A549 (cell line): ENCODE data around the gene OR2Y1. TPM values are rescaled to one million over a fixed set of nuclear protein-coding genes. Genes with fewer than 3 reads are reported as not detected.

Experiments used
- ATAC-seq, 2 experiments: fragments of 200-7000 bp in 1 of 2; fragments of >200 bp in 1 of 2; cut with Nextera tagmentation in 1 of 2; cut with Tn5 transposase in 1 of 2; 3 replicates each; pipeline versions ENCODE4 v1.8.0 to v1.9.1; 2018 to 2020; ENCODE audit warnings: mild to moderate bottlenecking in 1 of 2, moderate library complexity in 1 of 2
- CTCF ChIA-PET: fragments of 300-600 bp; sonication (Branson Sonifier 250); formaldehyde crosslinking; extraction: SDS; loops from one replicate; lab custom pipeline; 2021; ENCODE audit warnings: antibody characterized with exemption, inconsistent platforms; lab: Yijun Ruan, JAX
- POLR2A ChIA-PET: fragments of 350-600 bp; formaldehyde crosslinking; extraction: SDS; loops from one replicate; lab custom pipeline; 2021; ENCODE audit warnings: antibody characterized with exemption, inconsistent platforms; lab: Yijun Ruan, JAX
- DNase-seq, 2 experiments: peaks; one replicate each; pipeline versions ENCODE4 v3.0.0 to v3.0.0-alpha.2; 2011 to 2016; ENCODE audit warnings: low read depth in 1 of 2, low spot score in 1 of 2
- FAIRE-seq: peaks from 2 replicates; lab custom pipeline; 2011; peaks lifted over from hg19 to GRCh38; lab: Jason Lieb, UNC
- H3K27ac ChIP-seq, 2 experiments: fragments of >200 bp; sonication (Bioruptor Twin); formaldehyde crosslinking; 3 replicates each; pipeline ENCODE4 v1.5.1; 2016 to 2017
- H3K4me1 ChIP-seq: fragments of >200 bp; sonication (Bioruptor Twin); formaldehyde crosslinking; 3 replicates; pipeline ENCODE4 v1.6.1; 2016
- H3K4me2 ChIP-seq: fragments of >200 bp; sonication (Bioruptor Twin); formaldehyde crosslinking; 3 replicates; pipeline ENCODE4 v1.6.1; 2016
- H3K4me3 ChIP-seq: fragments of >200 bp; sonication (Bioruptor Twin); formaldehyde crosslinking; 3 replicates; pipeline ENCODE4 v1.5.1; 2016
- H3K9me3 ChIP-seq: fragments of >200 bp; sonication (Bioruptor Twin); formaldehyde crosslinking; 3 replicates; pipeline ENCODE4 v1.6.1; 2016
- CBX2 ChIP-seq: fragments of 200-600 bp; sonication (generic); IDR thresholded peaks from 2 replicates; pipeline ENCODE4 v1.6.1; 2016; ENCODE audit warnings: low read depth, mild to moderate bottlenecking, borderline replicate concordance
- CTCF ChIP-seq: fragments of >200 bp; sonication (Bioruptor Twin); formaldehyde crosslinking; IDR thresholded peaks from 3 replicates; pipeline ENCODE4 v1.5.1; 2016
- E2F6 ChIP-seq: IDR thresholded peaks from 2 replicates; pipeline ENCODE4 v1.6.1; 2012; ENCODE audit warnings: low read depth, borderline replicate concordance
- EHMT2 ChIP-seq: fragments of 200-600 bp; sonication (generic); IDR thresholded peaks from 2 replicates; pipeline ENCODE4 v1.6.1; 2016; ENCODE audit warnings: antibody characterized with exemption, low read depth, mild to moderate bottlenecking, moderate library complexity
- EP300 ChIP-seq, 2 experiments: fragments of >200 bp; sonication (Bioruptor Twin); formaldehyde crosslinking; IDR thresholded peaks; 2 replicates in 1 of 2; 3 replicates in 1 of 2; pipeline ENCODE4 v1.6.1; 2016 to 2017
- ESRRA ChIP-seq: fragments of 150-350 bp; IDR thresholded peaks from 2 replicates; pipeline ENCODE4 v1.6.1; 2014; ENCODE audit warnings: mild to moderate bottlenecking, low read length, borderline replicate concordance
- FOXS1 ChIP-seq: fragments of 250-450 bp; sonication (Bioruptor Pico); IDR thresholded peaks from 2 replicates; pipeline ENCODE4 v1.5.0; 2020; ENCODE audit warnings: mild to moderate bottlenecking, moderate library complexity
- HDAC2 ChIP-seq: fragments of 200-600 bp; sonication (generic); IDR thresholded peaks from 2 replicates; pipeline ENCODE4 v1.6.1; 2016
- HEYL ChIP-seq: fragments of 250-450 bp; sonication (Bioruptor Pico); IDR thresholded peaks from 2 replicates; pipeline ENCODE4 v1.8.0; 2021; ENCODE audit warnings: mild to moderate bottlenecking, moderate library complexity
- HMGXB4 ChIP-seq: fragments of 250-450 bp; sonication (Bioruptor Pico); IDR thresholded peaks from 2 replicates; pipeline ENCODE4 v1.5.0; 2021; ENCODE audit warnings: mild to moderate bottlenecking, moderate library complexity, borderline replicate concordance
- HOXA7 ChIP-seq: fragments of 250-450 bp; sonication (Bioruptor Pico); IDR thresholded peaks from 2 replicates; pipeline ENCODE4 v1.5.0; 2020; ENCODE audit warnings: mild to moderate bottlenecking, moderate library complexity
- HOXB5 ChIP-seq: fragments of 250-450 bp; sonication (Bioruptor Pico); IDR thresholded peaks from 2 replicates; pipeline ENCODE4 v1.5.0; 2020; ENCODE audit warnings: mild to moderate bottlenecking, moderate library complexity
- KDM1A ChIP-seq: fragments of 200-600 bp; sonication (generic); IDR thresholded peaks from 2 replicates; pipeline ENCODE4 v1.6.1; 2016; ENCODE audit warnings: low read depth, mild to moderate bottlenecking
- KDM5A ChIP-seq: fragments of 200-600 bp; sonication (generic); IDR thresholded peaks from 2 replicates; pipeline ENCODE4 v1.6.1; 2016; ENCODE audit warnings: antibody characterized with exemption, mild to moderate bottlenecking
- MAFK ChIP-seq: fragments of 450-650 bp; IDR thresholded peaks from 2 replicates; pipeline ENCODE4 v1.6.1; 2014; ENCODE audit not compliant: partially characterized antibody
- MAX ChIP-seq: IDR thresholded peaks from 2 replicates; pipeline ENCODE4 v1.6.1; 2012
- NPAS2 ChIP-seq: fragments of 250-450 bp; sonication (Bioruptor Pico); IDR thresholded peaks from 2 replicates; pipeline ENCODE4 v1.8.0; 2022; ENCODE audit warnings: mild to moderate bottlenecking, moderate library complexity, borderline replicate concordance
- NR3C1 ChIP-seq: fragments of >200 bp; sonication (Bioruptor Twin); formaldehyde crosslinking; IDR thresholded peaks from 3 replicates; pipeline ENCODE4 v1.6.1; 2017
- PHF8 ChIP-seq: fragments of 200-600 bp; sonication (generic); IDR thresholded peaks from 2 replicates; pipeline ENCODE4 v1.6.1; 2016; ENCODE audit warnings: low read depth, mild to moderate bottlenecking, antibody characterized with exemption, moderate library complexity, borderline replicate concordance
- POLR2A ChIP-seq: IDR thresholded peaks from 2 replicates; pipeline ENCODE4 v1.6.1; 2012; ENCODE audit warnings: mild to moderate bottlenecking, low read length
- POLR2AphosphoS2 ChIP-seq: conservative IDR thresholded peaks from 2 replicates; pipeline ENCODE4 v1.6.1; 2012; ENCODE audit warnings: low read length, improper control_type of control experiment, inconsistent platforms
- RAD21 ChIP-seq, 2 experiments: fragments of >200 bp in 1 of 2; sonication (Bioruptor Twin) in 1 of 2; formaldehyde crosslinking in 1 of 2; IDR thresholded peaks in 1 of 2; conservative IDR thresholded peaks in 1 of 2; 2 replicates in 1 of 2; 3 replicates in 1 of 2; pipeline ENCODE4 v1.6.1; 2012 to 2018; ENCODE audit warnings: inconsistent platforms in 1 of 2
- RARB ChIP-seq: fragments of 250-450 bp; sonication (Bioruptor Pico); IDR thresholded peaks from 2 replicates; pipeline ENCODE4 v1.8.0; 2021; ENCODE audit warnings: mild to moderate bottlenecking, moderate library complexity
- SMC3 ChIP-seq: fragments of >200 bp; sonication (Bioruptor Twin); formaldehyde crosslinking; IDR thresholded peaks from 3 replicates; pipeline ENCODE4 v1.6.1; 2018; ENCODE audit warnings: inconsistent platforms
- SREBF2 ChIP-seq: fragments of 450-650 bp; IDR thresholded peaks from 2 replicates; pipeline ENCODE4 v1.6.1; 2014; ENCODE audit warnings: mild to moderate bottlenecking, moderate library complexity
- TFCP2L1 ChIP-seq: fragments of 250-450 bp; sonication (Bioruptor Pico); IDR thresholded peaks from 2 replicates; pipeline ENCODE4 v1.5.0; 2021; ENCODE audit warnings: mild to moderate bottlenecking
- ZFP36 ChIP-seq: fragments of 450-650 bp; IDR thresholded peaks from 2 replicates; pipeline ENCODE4 v1.6.1; 2014; ENCODE audit warnings: borderline replicate concordance; ENCODE audit not compliant: partially characterized antibody
- ZNF302 ChIP-seq: fragments of 250-450 bp; sonication (Bioruptor Pico); IDR thresholded peaks from 2 replicates; pipeline ENCODE4 v1.9.0; 2021; ENCODE audit warnings: inconsistent platforms, mild to moderate bottlenecking, moderate library complexity
- ZSCAN20 ChIP-seq: fragments of 250-450 bp; sonication (Bioruptor Pico); IDR thresholded peaks from 2 replicates; pipeline ENCODE4 v1.8.0; 2022; ENCODE audit warnings: mild to moderate bottlenecking, moderate library complexity
- WGBS: methylation state at CpG from one replicate; pipeline ENCODE4 v1.1.6; 2017; ENCODE audit errors: missing lambda C conversion rate; 5-methylcytosine and 5-hydroxymethylcytosine counted together
- polyA plus RNA-seq, 4 experiments: library from polyadenylated mRNA; depleted of rRNA in 3 of 4; stranded (reverse); fragments of >200 nt; fragmentation: RNase III in 1 of 4; extraction: RNeasy Plus Mini Kit Qiagen cat#74134 plus additional on column Dnase treatment in 1 of 4; gene quantifications; 2 replicates in 3 of 4; 3 replicates in 1 of 4; pipeline ENCODE4 v1.2.3, GENCODE V29; 2011 to 2017

The OR2Y1 gene
- polyA plus RNA-seq, 2 of the 4 experiments (the other 2 are of a cell fraction): not detected

- POLR2A ChIA-PET: no interaction called here
- ATAC-seq: no peak
- Histone ChIP-seq H3K4me2 (no peak overlapping the region), H3K4me3 (no peak overlapping the region), H3K9me3 (no peaks in the 10 kb centered on the region)
- CTCF ChIA-PET: interaction anchor here (1.2 to 2.2 kb wide), 3 partner anchors 27 to 81 kb away, joined by 3 to 9 read pairs (median 3); no protein-coding TSS in a partner anchor
- 87% methylated on average over 20 of the region's 20 CpGs for WGBS
- no peak for DNase-seq
- no peak for FAIRE-seq
- TF ChIP-seq HOXA7 (no peak), ZFP36 (no peak), ZSCAN20 (no peak), PHF8 (no peak)
- TF ChIP-seq, all 56 proteins: peak for 0
- Histone ChIP-seq H3K4me1 (peaks cover 15% of the 10 kb centered on the region), H3K27ac (no peak overlapping the region)
These were observed 48.0 kb upstream of the OR2Y1 start for GRCh38 chr5:180787711-180788431.

- FAIRE-seq: no peak
These were observed 46.9 kb upstream of the OR2Y1 start for GRCh38 chr5:180786531-180787398.

GRCh38 chr5:180785794-180786221 lies 46.0 kb upstream of the OR2Y1 start:
- ChIA-PET POLR2A (interaction anchor here (0.6 kb wide), 1 partner anchor 11 kb away, joined by 12 read pairs; no protein-coding TSS in a partner anchor), CTCF (interaction anchor here (1.0 to 3.6 kb wide), 5 partner anchors 8 to 388 kb away, joined by 4 to 38 read pairs (median 9); partner anchors contain the start of gene MGAT1)
- ATAC-seq (peak in 1 of 2 experiments; percentile 10; a peak in 3 of 6 replicates), DNase-seq (no peak), FAIRE-seq (no peak)
- H3K9me3 ChIP-seq: no peaks in the 10 kb centered on the region
- H3K27ac ChIP-seq: peak overlapping the region in 1 of 2 experiments; percentile 44; a peak in 1 of 6 replicates
- H3K4me2 ChIP-seq: no peak overlapping the region
- H3K4me1 ChIP-seq: peaks cover 15% of the 10 kb centered on the region
- no peak overlapping the region for H3K4me3 ChIP-seq
- WGBS: 55% methylated on average over 5 of the region's 5 CpGs
- TF ChIP-seq NPAS2 (CRISPR knock-in tag): no peak
- TF ChIP-seq CBX2: no peak
- TF ChIP-seq FOXS1 (CRISPR knock-in tag): no peak
- no peak for TF ChIP-seq HMGXB4 (CRISPR knock-in tag)
- no peak for TF ChIP-seq CTCF
- TF ChIP-seq EP300 (IDR thresholded peaks at IDR 0.05): no peak
- TF ChIP-seq POLR2A: no peak
- TF ChIP-seq NR3C1: no peak

More at GRCh38 chr5:180786531-180787398, 46.9 kb upstream of the OR2Y1 start:
- no peak for TF ChIP-seq TFCP2L1
- TF ChIP-seq HMGXB4 (CRISPR knock-in tag): no peak
- no peak for TF ChIP-seq EHMT2
- no peak for TF ChIP-seq MAX
- no peak for TF ChIP-seq SMC3
- no peak for TF ChIP-seq MAFK
- TF ChIP-seq SREBF2: no peak
- no peak for TF ChIP-seq HEYL (CRISPR knock-in tag)
- TF ChIP-seq KDM5A: no peak
- no peak for TF ChIP-seq E2F6
- no peak for TF ChIP-seq RAD21 (conservative IDR thresholded peaks at IDR 0.05 in 1 of 2, IDR thresholded peaks at IDR 0.05 in 1 of 2)
- TF ChIP-seq ZSCAN20: no peak
- TF ChIP-seq HDAC2: no peak
- no peak for TF ChIP-seq ESRRA
- TF ChIP-seq POLR2AphosphoS2: no peak
- no peak for TF ChIP-seq KDM1A
- no peak for TF ChIP-seq RARB (CRISPR knock-in tag)
- TF ChIP-seq HOXB5: no peak
- no peak for TF ChIP-seq ZNF302
- Histone ChIP-seq H3K4me3 (no peak overlapping the region), H3K9me3 (no peaks in the 10 kb centered on the region), H3K4me2 (no peak overlapping the region), H3K4me1 (peaks cover 15% of the 10 kb centered on the region), H3K27ac (no peak overlapping the region)
- POLR2A ChIA-PET: no interaction called here
- no peak for ATAC-seq
- no peak for DNase-seq
- 83% methylated on average over 20 of the region's 21 CpGs for WGBS
- CTCF ChIA-PET: interaction anchor here (1.1 to 3.6 kb wide), 6 partner anchors 7 to 387 kb away, joined by 3 to 38 read pairs (median 6); partner anchors contain the start of gene MGAT1
